ENCODE data around the gene MGAT5.

MGAT5 gene

DNA sequence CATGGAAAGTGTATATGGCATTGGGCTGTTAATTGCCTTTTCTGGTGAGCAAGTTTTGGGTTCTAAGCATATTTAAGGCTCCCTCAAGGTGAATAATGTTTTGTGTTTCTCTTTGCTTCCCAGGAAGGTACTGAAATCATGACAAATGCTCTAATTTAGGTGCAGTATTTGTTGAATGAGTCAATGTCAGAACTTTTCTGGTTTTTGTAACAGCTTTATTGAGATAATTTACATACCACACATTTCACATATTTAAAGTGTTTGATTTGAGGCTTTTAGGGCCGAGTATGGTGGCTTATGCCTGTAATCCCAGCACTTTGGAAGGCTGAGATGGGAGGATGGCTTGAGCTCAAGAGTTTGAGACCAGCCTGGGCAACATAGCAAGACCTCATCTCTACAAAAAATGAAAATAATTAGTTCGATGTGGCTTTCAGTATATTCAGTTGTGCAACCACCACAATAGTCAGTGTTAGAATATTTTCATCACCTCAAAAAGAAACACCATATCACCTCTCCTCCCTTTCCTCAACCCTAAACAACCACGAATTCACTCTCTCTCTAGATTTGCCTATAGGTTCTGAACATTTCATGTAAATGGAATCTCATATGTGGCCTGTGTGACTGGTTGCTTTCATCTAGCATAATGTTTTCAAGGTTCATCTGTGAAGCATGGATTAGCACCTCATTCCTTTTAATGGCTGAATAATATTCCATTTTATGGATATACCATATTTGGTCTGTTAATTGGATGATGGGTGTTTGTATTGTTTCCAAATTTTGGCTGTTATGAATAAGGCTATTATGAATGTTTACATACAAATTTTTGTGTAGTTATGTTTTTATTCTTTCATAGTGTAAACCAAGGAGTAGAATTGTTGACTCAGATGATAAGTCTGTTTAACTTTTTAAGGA lies 54.9 kb downstream of the MGAT5 start:
- no peak for DNase-seq

DNA sequence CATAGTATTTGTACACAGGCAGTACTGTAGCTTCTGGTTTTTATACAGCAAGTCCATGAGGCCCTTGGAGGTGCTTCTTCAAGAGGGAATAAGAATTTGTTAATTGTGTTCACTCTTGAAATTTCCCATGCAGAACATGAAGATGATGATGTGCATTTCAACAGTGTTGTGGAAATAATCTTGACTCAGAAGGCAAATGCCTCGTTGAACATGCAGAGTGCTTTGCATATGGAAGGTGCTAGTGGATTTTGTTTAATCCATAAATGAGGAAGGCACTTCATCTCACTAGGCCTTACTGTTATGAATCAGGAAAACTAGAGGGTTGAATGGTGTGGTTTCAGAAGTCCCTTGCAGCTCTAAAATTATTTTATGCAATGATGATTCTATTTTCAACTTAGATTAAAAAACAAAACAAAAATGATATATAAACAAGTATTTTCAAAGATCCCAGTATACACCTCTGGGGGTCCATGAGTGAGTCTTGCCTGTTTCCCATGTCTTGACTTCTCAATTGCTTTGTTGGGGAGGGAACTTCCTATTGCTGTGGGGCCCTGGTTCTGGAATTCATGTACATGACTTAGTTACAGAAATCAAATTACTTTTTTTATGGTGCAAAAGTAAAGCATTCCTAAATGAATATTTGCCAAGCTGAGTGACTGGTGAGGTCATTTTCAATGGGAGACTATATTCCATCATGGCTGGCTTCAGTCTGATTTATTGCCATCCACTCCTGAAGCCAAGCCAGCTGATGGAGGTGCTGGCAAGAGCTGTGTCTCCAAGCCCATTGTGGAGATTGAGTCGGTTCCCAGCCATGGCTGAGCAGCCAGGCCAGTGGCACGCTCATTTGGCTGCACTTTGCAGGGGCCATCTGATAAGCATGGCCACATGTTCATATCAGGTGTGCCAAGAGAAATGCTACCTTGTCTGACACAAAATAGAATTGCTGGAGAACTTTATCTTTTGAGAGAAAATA lies 56.5 kb downstream of the MGAT5 start:
- DNase-seq, result peak; percentile 28

DNA sequence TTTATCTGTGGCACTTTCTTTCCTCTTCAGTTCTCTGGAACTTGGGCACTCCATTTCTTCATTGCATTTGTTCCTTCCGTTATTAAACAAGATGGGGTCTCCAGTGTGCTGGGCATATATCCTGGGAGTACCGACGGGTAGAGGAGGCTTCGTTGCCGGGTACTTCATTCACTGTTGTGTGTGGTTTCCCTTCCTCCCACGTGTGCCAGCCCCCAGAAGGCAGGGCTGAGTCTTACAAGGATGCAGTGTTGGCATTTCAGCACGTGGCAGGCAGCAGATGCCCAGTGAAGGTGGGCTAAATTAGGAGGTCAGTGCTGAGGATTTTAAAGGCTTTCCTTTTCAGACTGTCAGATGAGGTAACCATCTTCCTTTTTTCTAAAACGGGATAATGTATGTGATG lies 58.6 kb downstream of the MGAT5 start:
- DNase-seq, result no peak

DNA sequence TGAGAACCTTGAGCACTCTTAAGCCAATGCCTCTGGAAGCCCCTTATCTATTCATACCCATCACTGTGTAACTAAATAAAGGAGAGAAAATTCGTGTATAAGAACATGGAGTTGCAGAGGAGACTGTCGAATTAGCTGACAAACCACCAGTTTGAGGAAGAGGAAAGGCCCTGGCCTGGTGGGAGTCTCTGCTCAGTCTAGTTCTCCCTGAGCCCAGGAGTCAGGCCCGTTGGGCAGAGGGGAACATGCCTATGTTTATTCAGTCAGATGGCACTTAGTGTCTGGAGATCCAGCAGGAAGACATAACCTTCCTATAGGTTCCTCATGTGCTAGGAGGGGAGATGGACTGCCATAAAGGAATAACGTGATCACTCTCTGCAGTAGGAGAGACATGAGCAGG lies 60.3 kb downstream of the MGAT5 start:
- no peak for DNase-seq

DNA sequence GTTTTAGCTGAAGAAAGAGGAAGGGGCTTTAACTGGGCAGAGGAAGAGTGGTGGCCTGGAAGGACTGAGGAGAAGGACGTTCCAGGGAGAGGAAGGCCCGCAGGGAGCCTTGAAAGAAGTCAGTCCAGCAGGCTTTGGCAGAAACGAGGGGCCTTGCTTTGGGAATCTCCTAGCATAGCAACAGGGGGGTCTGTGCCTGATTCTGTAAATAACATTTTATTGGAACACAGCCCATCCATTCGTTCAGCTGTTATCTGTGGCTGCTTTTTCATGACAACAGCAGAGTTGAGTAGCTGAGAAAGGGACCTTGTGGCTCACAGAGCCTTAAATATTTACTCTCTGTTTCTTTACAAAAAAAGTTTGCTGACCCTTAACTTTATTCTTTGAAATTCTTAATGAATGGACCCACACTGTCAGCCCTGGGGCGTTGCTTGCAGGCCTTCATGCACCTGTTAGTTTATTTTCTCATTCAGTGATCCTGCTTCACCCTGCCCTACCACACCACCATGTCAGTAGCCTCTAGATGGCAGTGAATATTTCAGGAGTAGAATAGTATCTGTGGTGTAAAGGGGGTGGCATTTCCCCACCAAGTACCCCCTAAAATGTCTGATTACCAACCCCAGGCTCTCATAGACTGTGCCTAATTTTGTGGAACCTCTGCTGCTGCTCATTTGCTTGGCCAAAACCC lies 61.0 kb downstream of the MGAT5 start:
- no peak for DNase-seq

DNA sequence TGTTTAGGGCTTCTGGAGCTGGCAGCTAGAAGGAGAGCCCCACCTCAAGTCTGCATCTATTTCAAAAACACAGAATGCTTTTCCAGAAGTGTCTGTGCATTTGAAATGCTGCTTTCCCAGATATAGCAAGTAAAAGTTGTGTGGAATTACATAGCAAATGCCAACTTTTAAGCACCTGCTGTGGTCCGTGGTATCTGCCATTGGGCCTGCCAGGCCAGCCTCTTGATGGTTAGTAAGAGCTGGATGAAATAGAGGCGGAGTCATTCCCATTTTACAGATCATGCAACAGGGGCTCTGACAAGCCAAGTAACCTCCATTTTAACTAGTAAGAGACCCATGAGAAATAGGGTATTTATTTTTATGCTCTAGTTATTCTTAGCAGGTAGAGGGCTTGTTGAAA lies 61.6 kb downstream of the MGAT5 start:
- no peak for DNase-seq

DNA sequence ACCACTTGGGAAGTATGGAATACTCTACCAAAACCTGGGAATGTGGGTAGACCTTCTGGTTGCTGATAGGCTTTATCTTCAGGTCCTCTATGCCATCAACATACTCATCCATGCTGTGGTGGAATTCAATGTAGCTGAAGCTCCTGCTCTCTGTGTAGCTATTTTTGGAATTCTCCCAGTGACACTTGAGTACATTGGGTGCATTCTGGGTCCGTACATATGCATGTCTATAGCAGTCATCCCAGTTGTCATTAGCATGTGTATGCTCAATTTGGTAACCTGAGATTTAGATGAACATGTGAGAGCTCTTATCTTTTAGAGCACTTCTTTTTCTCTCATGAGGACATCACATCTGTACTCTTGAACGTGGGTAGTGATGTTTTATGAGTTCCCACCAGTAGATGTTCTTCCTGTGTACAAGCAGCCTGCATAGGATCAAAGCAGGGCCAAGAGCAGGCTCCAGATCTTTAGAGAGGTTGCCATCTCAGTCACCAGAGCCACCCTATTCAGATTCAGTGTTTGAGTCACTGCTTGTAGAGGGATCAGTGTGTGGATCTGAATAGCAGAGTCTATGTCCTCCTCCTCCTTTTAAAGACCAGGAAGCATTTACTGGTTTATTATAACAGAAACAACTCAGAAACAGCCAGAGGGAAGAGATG lies 65.9 kb downstream of the MGAT5 start:
- DNase-seq, result peak; percentile 38

DNA sequence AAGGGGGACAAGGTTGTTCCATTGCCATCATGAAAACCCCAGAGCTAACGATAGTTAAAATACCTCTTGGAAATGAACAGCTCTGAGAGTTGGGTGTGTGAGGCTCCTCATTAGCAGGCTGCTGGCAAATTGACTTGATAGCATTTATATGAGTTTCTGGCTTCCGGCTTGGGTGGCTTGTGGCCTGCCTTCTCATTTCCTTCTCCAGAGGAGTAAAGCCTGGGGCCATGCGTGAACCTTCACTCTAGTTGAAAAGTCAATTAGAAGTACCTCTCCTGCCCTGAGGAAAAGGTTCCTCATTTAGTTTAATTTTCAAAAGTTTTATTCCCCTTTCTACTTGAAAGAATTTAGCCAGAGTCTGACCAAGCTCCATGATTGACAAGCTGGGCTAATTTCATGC lies 67.1 kb downstream of the MGAT5 start:
- DNase-seq, result no peak

DNA sequence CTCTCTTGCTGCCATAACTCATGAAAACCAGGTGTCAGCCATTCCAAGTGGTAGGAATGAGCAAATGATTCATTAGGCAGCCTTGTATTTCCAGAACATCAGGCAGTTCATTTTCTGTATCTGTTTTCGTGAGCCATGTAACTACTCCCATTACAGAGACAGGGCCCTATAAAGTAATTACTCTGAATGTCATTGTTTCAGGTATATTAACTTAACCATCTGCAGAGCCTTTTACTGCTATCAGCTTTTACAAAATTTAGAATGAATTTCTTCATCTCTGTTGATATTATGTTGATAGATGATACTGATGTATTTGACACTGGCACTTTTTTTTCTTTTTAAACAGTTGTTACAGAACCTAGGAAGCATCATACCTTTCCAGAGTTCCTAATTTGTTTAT lies 69.9 kb downstream of the MGAT5 start:
- DNase-seq, result no peak

DNA sequence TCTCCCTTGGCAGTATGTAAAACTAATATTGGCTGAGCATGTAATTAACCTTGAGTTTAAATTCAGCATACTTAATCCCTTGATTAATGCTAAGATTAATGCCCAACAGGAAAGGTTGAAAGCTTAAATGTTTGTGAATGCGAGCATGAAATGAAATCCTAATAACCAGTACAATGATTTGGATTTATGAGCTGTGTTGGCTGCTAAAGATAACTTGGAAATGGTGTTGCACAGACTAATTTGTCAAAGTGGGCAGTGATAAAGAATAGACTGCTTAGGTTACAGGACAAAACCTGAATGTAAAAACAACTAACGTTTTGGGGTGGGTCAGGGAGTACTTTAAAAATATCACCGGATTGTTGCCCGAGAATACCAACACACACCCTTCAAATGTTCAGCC lies 70.6 kb downstream of the MGAT5 start:
- no peak for DNase-seq

DNA sequence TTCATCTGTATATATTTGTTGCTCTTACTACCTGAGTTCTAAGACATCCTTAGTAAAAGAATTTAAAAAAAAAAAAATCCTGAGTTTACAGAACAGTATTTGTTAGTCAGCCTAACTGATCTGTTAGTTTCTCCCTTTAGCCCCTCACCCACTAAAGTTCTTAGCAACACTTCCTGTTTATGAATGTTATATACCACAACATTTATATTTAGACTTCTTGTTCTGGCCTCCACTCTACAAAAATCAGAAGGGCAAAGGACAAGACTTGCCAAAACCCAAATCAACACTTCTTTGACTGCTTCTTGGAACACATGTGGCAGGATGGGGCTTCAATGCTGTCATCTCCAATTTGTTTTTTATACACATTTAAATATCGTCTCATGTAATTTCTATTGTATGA lies 71.1 kb downstream of the MGAT5 start:
- no peak for DNase-seq

DNA sequence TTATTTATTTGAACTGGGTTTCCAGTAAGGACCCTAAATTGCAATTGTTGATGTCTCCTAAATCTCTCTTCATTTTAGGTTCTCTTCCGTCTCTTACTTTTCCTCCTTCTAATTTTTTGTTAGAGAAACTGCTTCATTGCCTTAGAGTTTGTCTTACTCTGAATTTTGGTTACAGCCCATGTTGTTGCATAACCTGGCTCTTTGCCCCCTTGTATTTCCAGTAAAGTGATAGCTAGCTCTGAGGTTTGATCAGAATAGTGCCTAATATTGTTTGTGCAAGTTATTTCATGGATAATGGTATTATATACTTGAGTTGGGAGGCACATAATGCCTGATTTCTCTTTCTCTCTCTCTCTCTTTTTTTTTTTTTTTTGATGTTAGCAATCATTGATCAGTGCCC lies 71.8 kb downstream of the MGAT5 start:
- no peak for DNase-seq

DNA sequence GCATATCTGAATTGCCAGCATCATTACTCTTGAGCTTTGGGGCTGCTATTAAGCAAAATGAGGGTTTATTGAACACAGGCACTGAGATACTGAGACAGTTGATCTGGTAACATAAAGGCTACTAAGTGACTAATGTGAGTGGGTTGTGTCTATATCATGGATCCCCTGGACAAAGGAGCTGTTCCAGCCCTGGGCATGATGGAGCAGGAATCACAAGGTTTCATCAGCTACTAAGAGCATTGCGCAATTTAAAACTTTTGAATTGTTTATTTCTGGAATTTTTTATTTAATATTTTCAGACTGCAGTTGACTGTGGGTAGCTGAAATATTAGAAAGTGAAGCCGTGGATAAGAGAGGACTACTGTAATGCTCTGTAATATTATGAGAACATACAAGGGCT lies 73.5 kb downstream of the MGAT5 start:
- no peak for DNase-seq

DNA sequence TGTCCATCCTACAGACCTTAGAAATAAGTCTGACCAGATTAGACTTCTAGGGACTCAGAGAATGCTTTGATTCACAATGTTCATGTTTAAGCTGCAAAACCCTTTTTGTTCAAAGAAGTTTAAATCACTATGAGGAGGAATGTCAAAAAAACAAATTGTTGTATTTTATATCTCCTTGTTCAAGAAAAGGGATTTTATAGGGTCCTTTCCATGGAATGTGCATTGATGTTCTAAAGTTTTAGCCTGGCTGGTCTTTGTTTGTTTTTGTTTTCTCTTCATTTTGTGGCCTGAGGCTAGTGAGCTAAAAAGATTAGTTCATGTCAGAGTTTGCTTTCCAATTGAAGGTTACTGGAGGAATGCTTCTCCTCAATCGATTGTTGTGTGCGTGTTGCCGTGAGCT lies 77.2 kb downstream of the MGAT5 start:
- DNase-seq, result no peak

DNA sequence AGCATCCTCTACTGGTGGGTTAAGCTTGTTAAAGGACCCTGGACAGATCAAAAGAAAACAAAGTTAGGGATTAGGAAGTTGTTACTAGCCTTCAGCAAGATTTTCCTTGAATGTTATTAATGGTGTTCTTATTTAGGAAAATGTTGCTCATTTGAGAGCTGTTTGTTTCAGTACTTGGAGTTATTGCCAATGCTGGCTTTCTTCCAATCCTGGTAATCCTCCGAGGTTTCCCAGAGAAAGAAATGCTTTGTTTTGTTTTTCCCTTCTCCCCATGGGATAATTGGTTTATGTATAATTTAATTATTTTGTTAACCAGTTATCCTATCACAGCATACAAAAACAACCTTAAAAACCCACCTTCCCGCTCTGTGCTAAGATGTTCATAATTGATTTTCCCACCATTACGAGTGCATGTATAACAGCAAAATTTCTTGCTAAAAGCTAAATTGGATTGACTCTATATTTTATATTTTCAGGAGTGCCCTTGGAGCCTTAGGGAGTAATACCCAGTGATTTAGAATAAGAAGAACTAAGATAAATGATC lies 79.8 kb downstream of the MGAT5 start:
- no peak for DNase-seq

DNA sequence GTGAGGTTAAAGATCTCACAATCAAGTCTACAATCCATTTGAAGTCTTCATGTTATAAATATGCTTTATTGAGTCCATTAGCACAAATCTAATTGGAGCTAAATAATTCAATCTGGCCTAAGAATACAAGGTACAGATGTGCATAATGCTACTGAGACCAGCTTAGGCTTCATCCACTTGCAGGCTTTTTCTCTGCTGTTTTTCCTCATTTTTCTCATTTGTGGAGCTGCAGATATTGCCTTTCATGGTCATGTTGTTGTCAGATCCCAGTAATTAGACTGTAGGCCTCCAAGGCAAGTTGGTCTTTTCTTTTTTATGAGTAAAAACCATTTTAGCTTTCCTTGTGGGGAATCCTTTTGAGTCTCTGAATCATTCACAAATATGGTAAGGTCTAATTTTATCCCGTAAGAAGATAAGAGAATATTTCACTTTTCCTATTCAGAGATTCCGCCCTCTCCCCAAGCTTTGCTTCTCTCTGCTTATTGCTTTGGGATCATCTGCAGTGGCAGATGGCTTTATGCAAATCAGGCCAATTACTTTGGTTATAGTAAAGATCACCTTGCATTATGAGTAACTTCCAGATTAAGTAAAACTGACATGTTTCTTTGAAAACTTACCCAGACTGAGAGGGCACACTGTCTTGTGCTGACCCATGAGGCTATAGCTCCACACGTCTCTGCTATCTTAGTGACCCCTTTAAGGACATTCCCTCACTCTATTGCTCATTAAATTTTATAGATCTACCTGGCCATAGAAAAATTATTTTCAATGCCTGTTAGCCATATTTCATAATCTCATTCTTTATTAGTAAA lies 80.9 kb downstream of the MGAT5 start:
- no peak for DNase-seq

DNA sequence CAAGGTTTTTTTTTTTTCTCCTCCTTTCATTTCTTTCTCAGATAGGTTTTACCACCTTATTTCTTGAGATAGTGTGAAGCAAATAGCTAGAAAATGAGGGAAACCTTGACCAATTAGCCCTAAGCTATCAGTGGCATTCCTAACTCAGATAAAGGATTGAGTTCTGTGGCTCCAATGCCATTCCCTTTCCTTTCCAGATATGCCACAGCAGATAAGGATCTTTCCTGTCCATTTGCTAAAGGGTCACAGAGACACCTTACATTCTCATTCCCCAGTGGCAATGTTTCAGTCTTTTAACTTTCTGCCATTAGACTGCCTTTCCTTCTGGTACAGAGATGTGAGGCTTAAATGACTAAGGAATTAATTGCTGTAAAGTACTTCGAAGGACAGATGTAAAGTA lies 81.7 kb downstream of the MGAT5 start:
- no peak for DNase-seq

DNA sequence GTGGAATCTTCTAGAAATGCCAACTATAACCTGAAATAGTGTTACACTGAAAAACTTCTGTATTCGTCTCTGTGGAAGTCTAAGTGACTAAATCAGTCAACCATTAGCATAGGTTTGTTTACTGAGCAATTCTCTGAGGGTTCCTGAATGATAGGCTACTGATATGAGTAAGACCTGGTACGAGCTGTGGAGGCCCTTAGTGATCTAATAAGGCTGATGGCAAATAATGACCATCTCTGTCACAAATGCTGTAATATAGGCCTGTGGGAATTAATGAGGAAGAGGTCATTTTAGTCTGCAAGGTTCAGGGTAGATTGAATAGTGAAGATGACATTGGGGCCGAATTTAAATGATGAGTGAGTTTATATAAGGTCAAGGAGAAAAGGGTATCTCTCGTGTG lies 82.5 kb downstream of the MGAT5 start:
- DNase-seq, result no peak

DNA sequence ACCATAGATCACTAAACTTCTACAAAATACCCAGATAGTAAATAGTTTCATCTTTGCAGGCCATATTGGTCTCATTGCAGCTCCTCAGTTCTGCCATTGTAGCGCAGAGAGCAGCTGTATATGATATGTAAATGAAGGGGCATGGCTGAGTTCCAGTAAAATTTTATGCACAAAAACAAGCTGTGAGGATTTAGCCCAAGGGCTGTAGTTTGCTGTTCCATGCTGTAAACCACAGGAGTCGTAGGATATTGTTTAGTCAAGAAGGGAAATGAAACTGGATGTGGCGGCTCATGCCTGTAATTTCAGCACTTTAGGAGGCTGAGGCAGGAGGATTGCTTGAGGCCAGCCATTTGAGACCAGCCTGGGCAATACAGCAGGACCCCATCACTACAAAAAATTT lies 83.0 kb downstream of the MGAT5 start:
- no peak for DNase-seq

DNA sequence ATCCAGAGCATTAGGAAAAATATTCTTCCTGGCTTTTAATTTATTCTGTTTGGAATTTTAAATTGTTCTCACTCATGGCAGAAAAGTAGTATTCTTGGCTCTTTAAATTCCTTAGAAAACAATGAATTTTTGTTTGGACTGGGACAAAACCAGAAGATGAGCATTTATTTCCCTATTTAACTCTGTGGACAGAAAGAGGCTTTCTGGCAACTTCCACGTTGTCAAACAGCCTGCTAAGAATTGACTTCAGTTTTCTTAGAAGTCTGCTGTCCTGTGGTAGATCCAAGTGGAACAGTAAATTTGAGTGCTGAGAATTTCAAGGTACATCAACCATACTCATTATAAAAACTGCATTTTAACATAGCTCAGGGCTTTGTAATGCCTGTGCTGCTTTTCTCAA lies 83.8 kb downstream of the MGAT5 start:
- DNase-seq, result no peak

DNA sequence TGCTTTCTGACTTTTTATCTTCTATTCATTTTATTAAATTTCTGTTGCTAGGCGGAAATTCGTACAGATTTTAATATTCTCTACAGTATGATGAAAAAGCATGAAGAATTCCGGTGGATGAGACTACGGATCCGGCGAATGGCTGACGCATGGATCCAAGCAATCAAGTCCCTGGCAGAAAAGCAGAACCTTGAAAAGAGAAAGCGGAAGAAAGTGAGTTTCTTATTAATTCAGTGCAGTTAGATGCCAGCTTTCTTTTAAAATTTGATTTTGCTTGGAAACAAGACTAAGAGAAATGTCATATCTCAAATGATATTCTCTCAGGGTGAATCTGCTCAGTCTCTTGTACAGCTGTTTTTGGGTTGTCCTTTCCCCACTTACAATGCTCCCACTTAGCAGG lies 84.3 kb downstream of the MGAT5 start:
- DNase-seq, result no peak

DNA sequence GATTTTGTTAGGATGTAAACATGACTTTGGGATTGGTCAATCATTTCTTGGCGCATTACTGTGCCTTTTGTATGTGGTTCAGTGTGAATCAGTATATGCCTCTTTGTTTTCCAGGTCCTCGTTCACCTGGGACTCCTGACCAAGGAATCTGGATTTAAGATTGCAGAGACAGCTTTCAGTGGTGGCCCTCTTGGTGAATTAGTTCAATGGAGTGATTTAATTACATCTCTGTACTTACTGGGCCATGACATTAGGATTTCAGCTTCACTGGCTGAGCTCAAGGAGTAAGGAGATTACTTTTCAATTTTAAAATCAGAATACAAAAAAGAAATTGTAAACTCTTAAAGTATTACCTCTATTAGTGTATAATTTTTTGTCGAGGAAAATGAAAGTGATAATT lies 87.6 kb downstream of the MGAT5 start:
- peak; percentile 86 for DNase-seq

Measured in DMS79 treated with DMSO at 0.1 percent for 48 hours (cell line).